Renal pelvis (tissue), 4 donors: ENCODE measurements around the gene NLGN1. TPM values are rescaled to one million over a fixed set of nuclear protein-coding genes. Genes with fewer than 3 reads are reported as not detected.
"Not testable (repeated sequence)": the region's sequence is repeated elsewhere in the genome, so short reads cannot be mapped to it uniquely, and the experiment has no call there.

ENCODE experiments used
- DNase-seq: peaks from one replicate; pipeline ENCODE4 v3.0.0-alpha.2; 2013
- polyA plus RNA-seq, 3 donors: library from polyadenylated mRNA; unstranded; fragments of 120-200 nt; gene quantifications; one replicate each; pipeline ENCODE4 v1.2.1, GENCODE V29; 2013; ENCODE audit not compliant: insufficient read length in 3 of 3

NLGN1 gene
- polyA plus RNA-seq, 3 donors, result 1.5 to 2.2 (median 2.1) TPM

DNA sequence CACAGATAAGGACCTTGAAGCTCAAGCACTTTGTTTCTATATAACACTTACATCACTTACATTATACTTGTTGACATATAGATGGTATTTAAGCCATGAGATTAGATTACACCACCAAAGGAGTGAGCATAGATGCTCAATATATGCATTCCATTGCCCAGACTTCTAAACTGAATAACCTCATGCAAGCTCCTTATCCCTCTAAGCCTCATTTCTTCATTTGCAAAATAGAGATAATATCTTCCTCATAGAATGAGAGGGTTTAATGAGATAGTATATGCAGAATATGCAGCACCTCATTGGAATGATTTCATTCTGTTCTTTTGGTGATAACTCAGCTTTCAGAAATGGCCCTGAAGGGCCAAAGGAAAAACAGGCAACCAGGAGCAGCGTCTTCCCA is 18.5 kb downstream of the NLGN1 start:
- DNase-seq, result no peak

DNA sequence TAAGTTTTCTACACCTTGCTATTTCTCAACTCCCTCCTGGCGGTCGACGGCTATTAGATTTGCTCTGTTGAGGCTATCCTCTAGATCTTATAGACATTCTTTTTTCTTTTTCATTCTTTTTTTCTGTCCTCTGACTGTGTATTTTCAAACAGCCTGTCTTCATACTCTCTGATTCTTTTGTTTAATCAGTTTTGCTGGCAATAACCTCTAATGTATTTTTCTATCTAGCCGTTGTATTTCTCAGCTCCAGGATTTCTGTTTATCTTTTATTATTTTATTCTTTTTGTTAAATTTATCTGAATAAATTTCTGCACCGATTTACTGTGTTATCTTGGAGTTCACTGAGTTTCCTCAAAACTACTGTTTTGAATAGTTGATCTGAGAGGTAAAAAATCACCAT is 31.5 kb downstream of the NLGN1 start:
- DNase-seq, result no peak

DNA sequence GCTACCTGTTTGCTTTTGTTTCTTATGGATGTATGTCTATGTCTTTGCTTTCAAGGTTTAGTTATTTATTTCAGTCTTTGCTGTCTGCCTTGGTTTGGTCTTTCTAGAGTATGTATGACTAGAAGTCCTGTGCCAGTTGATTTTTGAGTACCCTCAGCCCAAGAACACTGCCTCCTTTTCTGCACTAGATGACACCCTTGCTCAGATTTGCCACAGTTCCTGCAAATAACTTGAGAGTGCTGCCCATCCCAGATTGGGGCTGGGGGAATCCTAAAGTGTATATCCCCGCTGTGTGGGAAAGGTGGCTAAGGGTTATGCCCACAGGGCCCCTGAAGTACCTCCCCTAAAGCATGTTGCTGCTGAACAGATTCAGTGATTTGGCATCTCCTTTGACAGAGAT is 32.0 kb downstream of the NLGN1 start:
- no peak for DNase-seq

DNA sequence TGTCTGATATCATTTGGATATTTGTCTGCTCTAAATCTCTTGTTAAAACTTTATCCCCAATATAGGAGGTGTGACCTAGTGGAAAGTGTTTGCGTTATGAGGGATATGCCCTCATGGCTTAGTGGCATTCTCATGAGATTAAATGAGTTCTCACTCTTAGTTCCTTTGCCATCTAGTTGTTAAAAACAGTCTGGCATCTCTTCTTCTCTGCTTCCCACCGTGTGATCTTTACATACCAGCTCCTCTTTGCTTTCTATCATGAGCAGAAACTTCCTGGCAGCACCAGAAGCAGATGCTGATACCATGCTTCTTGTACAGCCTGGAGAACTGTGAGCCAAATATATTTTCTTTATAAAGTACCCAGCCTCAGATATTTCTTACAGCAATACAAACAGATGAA is 33.0 kb downstream of the NLGN1 start:
- DNase-seq, result no peak

DNA sequence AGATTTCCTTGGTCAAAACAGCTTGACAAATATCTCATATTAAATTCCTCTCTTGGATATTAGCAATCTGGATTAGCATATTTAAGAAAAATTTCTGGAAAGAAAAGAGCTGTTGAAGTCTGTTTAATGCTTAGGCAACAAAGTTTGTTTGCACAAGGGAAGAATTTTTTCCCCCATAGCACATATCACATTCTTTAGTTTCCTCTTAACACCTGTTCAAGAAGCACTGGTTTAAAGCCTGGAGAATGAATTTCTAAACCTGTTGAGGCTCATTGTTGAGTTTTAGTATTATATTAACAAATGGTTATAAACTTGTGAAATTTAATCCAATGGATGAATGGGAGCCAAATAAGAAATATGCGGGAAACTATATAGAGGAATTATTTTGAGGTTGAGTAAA is 41.5 kb downstream of the NLGN1 start:
- DNase-seq, result no peak

DNA sequence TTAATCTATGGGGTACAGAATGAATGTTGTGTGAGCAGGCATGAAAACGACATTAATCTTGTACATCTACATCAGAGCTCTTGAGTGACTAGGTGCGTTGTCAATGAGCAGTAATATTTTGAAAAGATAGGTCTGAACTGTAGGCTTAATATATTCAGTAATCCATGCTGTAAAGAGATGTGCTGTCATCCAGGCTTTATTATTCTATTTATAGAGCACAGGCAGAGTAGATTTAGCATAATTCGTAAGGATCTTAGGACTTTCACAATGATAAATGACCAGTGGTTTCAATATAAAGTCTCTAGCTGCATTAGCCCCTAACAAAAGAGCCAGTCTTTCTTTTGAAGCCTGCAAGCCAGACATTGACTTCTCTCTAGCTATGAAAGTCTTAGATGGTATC is 43.0 kb downstream of the NLGN1 start:
- DNase-seq, result no peak

DNA sequence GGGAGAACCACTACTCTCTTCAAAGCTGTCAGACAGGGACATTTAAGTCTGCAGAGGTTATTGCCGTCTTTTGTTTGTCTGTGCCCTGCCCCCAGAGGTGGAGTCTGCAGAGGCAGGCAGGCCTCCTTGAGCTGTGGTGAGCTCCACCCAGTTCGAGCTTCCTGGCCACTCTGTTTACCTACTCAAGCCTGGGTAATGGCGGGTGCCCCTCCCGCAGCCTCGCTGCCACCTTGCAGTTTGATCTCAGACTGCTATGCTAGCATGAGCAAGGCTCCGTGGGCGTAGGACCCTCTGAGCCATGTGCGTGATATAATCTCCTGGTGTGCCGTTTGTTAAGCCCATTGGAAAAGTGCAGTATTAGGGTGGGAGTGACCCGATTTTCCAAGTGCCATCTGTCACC is 54.0 kb downstream of the NLGN1 start:
- not testable (repeated sequence) for DNase-seq

DNA sequence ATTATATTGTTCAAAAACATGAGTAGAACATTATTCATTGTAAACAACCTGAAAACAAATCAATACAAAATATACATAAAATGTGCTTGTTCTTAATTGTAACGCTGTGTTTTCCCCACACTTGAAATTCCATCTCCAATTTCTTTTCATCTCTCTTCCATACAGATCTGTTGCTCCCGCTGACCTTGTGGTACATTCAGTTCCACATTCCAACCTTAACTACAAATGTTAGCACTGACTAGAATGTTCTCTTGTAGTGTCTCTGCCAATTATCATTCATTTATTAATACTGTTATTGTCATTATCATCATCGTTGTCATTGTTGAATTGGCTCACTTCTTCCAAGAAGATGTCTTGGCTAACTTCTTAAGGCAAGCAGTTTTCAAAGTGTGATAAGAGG is 65.7 kb downstream of the NLGN1 start:
- DNase-seq, result no peak

DNA sequence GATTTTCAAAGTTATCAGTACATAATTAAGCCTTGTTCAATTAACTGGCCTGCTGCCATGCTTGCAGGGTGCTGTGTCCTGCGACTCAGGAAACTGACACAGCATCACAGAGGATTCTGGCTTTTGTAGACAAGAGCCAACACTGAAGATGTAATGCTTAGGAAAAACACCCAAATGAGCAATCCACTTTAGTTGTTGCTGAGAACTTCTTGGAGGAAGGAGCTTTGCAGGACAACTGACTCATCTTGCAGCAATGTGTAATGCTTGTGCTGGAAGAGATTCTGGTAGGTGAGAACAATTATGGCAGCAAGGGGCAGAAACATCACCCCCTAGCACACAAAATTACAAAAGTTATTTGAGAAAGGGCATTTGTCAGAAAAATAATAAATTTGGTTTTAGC is 67.6 kb downstream of the NLGN1 start:
- no peak for DNase-seq

DNA sequence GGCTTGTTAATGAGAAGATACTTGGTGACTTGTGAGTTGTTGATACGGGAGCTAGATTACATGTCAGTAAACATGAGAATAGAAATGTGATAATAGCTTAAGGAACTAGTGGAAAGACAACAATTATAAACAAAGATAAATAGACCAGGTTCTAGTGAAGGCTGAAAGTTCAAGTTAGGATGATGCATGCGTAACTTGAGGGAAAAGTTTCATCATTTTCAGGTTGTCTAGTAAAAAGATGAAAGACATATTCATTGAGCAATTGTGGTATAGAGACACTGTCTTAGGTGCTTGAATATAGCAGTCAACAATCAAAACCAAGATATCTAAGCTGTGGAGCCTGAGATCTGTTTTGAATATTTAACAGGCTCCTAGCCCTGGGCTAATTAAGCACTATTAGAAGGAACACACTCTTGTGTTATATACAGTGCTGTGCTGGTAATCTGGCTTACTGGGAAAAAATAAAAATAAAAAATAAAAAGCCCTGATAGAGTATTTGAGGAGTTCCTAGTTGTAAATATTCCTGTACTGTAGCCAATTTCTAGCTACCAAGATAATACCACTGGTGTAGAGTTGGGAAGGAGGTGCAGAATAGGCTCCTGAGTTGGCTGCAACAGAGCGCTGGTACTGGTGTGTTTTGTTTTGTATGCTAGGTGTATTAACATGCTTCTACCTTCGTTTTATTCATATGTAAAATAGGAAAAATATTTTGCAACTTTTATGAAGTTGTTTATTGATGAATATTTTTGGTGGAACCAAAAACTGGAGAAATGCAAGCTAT is 68.5 kb downstream of the NLGN1 start:
- no peak for DNase-seq

DNA sequence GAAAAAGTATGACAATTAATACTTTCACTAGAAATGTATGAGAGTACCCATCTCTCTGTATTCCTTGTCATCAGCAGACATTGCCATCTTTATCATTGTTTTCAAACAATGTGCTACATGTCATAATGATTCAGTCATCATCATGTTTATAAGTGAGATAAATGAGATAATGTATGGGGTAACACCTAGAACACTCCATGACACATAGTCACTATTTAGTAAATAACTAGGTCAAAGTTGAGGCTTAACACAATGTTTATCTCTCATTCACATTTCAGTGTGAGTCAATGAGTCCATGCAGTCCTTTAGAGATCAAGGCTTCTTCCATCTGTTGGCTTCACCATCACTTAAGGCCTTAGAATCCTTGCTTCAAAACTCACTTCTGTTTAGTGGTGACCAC is 70.0 kb downstream of the NLGN1 start:
- no peak for DNase-seq

DNA sequence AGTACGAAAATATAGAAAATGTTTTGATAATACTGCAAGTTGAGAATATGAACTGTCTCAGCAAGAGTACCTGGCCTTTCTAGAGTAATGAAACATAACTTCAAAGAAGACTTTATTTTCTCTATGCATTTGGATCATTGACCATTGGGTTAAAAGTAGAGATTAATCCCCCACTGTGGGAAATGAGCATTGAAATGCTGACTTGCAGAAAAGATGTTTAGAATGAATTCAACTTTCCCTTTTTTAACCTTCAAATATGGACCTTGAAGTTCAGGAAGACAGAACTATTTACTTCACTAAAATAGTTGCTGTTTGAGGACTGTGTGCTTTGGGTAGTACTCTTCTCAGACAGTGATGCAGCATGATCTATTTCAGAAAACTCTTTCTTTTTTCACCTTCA is 75.7 kb downstream of the NLGN1 start:
- DNase-seq, result no peak

DNA sequence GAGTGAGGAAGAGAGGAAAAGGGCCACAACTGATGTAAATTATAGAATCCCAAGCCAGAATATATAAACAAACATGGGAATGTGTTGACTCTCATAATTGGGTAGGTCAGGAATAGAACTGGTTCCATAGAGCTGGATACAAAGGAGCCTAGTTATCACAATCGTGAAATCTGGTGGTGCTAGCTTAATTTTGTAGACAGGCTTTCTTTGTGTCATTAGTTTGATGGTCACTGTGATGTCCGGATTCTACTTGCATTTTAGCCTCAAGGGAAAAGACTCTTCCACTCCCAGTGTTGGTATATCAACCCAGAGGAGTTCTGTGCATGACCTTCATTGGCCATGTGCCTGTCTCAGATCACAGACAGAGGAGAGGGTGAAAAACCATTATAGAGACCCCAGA is 81.8 kb downstream of the NLGN1 start:
- no peak for DNase-seq

DNA sequence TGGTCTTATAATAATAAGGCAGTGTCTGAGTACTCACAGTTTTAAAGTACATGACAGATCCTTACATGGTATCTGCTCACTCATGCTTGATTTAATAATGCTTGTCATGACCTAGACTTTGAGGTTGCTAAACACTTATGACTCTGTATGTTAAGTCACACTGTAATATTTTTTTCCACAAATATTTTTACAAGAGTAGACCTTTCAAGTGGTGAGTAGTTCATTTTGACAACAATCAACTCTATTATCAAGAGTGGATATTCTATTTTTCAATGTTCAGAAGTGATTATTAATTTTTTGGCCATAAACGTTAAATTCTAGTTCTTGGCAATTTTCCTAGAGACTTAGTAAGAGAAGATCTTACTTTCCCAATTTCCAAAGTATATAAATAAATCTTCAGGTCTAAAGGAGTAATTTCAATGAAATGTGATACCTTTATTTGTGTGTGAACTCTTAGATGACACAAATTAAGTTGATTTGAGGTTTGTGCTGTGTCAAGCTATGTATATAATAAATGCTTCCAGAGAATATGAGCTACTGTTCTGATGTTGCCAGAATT is 104.5 kb downstream of the NLGN1 start:
- DNase-seq, result no peak

DNA sequence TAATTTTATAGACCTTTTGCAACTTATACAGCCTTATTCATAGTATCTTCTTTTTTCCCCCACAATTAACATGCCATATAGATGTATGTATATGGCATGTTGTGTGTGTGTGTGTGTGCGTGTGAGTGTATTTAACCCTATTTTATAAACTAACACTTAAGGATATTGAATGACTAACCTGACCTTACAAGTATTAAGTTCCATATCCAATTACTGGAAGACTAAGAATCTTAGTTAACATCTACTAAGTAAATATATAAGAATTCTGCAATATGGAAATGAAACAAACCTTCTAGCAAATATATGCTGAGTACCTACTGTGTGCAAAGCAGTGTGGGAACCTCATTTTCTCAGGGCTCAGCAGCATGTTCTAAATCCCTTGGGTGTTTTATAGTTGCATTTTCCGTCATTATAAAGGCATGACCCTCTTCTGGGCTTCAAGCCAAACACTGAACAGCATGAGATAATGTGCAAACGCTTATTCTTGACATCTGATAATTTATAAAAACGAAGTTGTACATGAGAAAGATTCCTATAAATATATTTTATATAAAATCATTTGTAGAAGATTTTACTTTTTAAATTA is 105.5 kb downstream of the NLGN1 start:
- DNase-seq, result peak; percentile 20

DNA sequence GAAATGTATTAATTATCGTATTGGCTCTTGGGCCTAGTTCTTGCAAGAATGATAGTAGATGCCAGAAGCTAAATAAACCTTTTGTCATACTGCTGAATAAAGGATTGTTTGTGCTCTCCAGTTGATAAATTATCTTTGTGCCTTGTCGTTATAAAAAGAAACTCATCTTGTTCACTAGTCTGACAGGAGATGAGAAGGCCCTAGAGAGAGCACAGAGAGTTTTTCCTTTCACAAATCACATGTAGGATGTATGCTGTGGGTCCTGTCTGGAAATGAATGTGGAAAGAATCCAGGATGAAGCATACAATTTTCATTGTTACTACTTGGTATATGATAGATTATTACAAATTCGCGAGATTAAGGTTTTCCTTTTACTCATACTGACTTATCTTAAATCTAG is 113.0 kb downstream of the NLGN1 start:
- DNase-seq, result no peak

DNA sequence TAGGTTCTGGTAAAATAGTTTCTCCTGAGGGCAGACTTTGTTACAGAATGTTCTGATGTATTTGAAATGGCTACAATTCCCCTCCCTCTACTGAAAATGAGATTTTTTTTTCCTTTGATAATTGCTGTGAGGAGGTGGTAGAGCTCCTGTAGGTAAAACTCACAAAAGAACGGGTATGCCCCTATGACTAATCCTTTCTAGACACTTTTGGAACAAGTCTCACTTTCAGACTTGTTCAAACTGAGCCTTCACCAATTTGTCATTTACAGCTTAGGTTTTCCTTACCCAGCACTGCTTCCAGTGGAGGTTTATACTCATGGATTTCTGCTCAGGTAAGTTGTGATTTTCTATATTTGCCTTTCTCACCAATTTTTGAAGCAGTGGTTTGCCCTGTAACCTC is 115.6 kb downstream of the NLGN1 start:
- no peak for DNase-seq

DNA sequence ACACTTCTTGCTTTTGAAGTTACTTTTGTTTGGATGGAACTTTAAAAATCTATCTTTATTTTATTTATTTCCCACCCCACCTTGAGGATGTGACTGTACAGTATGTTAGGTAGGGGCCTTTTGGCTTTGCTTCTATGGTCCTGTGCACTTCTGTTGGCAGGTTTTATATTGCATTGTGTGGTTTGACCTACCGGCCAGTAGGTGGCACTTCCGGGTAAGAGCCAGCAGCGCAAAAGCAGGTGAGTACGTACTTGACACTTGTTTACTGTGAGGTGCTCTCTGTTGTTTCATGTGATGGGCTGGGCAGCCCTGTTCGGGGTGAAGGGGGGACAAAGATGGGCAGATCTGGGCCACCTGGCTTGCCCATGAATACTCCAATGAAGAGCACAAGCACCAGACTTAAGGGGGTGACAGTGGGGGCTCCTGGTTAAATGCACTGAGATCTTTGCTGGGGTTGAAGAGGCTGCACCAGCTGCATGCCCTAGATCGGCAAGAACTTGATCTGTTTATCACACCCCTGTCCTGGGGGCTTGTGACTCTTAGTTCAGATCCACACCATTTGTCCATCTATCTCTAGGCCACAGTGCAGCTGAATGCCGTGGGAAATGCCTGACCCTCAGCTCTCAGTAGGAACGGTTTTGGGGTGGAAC is 131.6 kb downstream of the NLGN1 start:
- no peak for DNase-seq

DNA sequence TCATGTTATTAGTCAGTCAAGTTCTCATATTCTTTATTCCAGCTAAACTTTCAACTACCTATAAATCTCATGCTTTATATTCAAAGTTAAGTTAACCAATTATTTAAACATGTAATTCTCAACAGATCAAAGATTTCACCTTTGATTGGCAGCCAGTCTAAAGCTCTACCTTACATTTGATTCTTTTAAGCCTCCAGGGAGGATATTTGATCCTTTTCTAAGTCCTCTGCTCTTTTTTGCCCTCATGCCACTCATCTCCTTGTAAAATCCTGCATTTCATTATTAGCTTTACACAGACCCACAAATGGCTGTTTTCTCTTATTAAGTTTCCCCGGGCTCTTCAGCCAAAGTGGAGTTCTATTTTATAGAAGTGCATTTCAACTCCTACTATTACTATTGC is 134.1 kb downstream of the NLGN1 start:
- no peak for DNase-seq

DNA sequence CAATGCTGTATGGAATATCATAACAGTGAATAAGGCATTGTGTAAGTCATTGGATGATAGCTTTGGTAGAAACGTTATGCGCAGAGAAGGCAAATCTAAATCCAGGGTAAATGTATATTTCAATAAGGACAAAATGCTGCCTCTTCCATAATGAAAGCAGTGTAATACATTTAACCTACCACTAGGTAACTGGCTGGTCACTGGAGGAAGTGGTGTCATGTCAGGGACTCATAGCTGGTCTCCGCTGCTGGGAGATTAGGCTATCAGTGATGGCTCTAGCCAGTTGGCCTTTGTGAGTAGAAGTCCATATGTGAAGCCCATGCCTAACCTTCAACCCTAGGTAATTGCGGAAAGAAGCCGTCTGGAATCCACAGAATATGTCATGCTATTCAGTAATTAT is 140.9 kb downstream of the NLGN1 start:
- no peak for DNase-seq

DNA sequence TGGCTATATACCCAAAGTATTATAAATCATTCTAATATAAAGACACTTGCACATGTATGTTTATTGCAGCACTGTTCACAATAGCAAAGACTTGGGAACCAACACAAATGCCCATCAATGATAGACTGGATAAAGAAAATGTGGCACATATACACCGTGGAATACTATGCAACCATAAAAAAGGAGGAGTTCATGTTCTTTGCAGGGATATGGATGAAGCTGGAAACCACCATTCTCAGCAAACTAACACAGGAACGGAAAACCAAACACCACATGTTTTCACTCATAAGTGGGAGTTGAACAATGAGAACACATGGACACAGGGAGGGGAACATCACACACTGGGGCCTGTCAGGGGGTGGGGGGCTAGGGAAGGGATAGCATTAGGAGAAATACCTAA is 148.0 kb downstream of the NLGN1 start:
- DNase-seq, result not testable (repeated sequence)

DNA sequence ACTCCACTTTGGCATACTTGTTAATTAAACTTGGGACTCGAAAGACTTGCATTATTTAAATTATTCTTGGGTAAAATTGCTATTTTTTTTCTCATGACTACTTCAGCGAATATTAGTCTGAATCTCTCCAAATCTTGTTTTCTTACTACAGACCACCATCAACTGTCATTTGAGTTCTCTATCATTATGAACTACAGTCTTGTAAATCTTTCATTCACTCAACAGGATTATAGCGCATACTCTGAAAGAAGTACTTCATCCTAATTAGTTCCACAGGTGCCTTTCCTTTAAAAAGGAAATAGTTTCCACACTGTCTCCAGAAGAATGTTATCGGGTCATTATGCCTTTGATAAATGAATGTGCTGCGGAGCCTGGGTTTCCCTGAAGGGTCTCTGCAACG is 149.5 kb downstream of the NLGN1 start:
- no peak for DNase-seq

DNA sequence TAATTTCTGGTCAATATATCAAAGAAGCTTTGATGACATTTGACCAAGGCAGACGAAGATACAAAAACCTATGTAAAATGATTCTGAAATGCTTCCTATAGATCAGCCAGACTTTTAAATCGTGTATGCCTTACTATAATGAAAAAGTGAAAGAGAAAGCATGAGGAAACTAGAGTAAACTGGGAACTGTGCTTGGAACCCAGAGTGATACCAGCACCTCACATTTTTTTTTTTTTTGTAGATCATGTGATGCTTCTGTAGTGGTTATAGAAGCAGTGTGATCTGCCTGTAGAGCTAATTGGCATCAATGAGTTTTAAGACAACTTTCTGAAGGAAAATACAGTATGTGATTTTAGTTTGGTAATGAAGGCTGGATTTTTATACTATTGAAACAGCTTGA is 150.7 kb downstream of the NLGN1 start:
- no peak for DNase-seq
